Osteoblast (primary cell): ENCODE measurements around the gene MAPRE3. TPM values are rescaled to one million over a fixed set of nuclear protein-coding genes. Genes with fewer than 3 reads are reported as not detected.

Experiments used
- DNase-seq: peaks from one replicate; pipeline ENCODE4 v3.0.0; 2011; ENCODE audit warnings: low spot score, mixed read lengths; ENCODE audit not compliant: insufficient read length; ENCODE audit errors: missing footprints
- H2AFZ ChIP-seq: 2 replicates; pipeline ENCODE4 v1.6.0; 2011; ENCODE audit warnings: mild to moderate bottlenecking, low read length
- H3K27ac ChIP-seq: 2 replicates; pipeline ENCODE4 v1.5.1; 2011; ENCODE audit warnings: mild to moderate bottlenecking, low read depth, low read length, moderate library complexity
- H3K27me3 ChIP-seq: 2 replicates; pipeline ENCODE4 v1.6.0; 2012; ENCODE audit warnings: mild to moderate bottlenecking, control low read depth, inconsistent platforms, low read length, moderate library complexity; ENCODE audit not compliant: insufficient read depth
- H3K36me3 ChIP-seq: 2 replicates; pipeline ENCODE4 v1.5.1; 2011; ENCODE audit warnings: mild to moderate bottlenecking, low read length, control low read depth, moderate library complexity; ENCODE audit not compliant: insufficient read depth
- H3K4me1 ChIP-seq: 2 replicates; pipeline ENCODE4 v1.5.1; 2011; ENCODE audit warnings: mild to moderate bottlenecking, low read length, control low read depth, moderate library complexity; ENCODE audit not compliant: insufficient read depth
- H3K4me2 ChIP-seq: 2 replicates; pipeline ENCODE4 v1.6.0; 2011; ENCODE audit warnings: mild to moderate bottlenecking, low read length; ENCODE audit not compliant: insufficient read depth
- H3K4me3 ChIP-seq: fragments of 200-600 bp; sonication (generic); 3 replicates; pipeline ENCODE4 v1.5.1; 2012; ENCODE audit warnings: mild to moderate bottlenecking, low read length, inconsistent platforms; ENCODE audit not compliant: insufficient read depth
- H3K79me2 ChIP-seq: 2 replicates; pipeline ENCODE4 v1.6.0; 2012; ENCODE audit warnings: mild to moderate bottlenecking, low read length, control low read depth, inconsistent platforms; ENCODE audit not compliant: insufficient read depth
- H3K9me3 ChIP-seq: 2 replicates; pipeline ENCODE4 v1.5.1; 2011; ENCODE audit warnings: low read depth, low read length, control low read depth
- H4K20me1 ChIP-seq: 2 replicates; pipeline ENCODE4 v1.6.0; 2012; ENCODE audit warnings: mild to moderate bottlenecking, low read length, control low read depth; ENCODE audit not compliant: insufficient read depth
- total RNA-seq: library from RNA; depleted of rRNA; stranded (reverse); fragments of >200 nt; gene quantifications from 2 replicates; pipeline ENCODE4 v1.2.3, GENCODE V29; 2012
- TF ChIP-seq, protein P1 (sequence below): IDR thresholded peaks from 2 replicates; pipeline ENCODE4 v1.5.1; 2011; ENCODE audit warnings: mild to moderate bottlenecking, low read depth, low read length, moderate library complexity; ENCODE audit errors: extremely low read depth

Gene MAPRE3
- total RNA-seq, 1 donor = 6.5 TPM

DNA sequence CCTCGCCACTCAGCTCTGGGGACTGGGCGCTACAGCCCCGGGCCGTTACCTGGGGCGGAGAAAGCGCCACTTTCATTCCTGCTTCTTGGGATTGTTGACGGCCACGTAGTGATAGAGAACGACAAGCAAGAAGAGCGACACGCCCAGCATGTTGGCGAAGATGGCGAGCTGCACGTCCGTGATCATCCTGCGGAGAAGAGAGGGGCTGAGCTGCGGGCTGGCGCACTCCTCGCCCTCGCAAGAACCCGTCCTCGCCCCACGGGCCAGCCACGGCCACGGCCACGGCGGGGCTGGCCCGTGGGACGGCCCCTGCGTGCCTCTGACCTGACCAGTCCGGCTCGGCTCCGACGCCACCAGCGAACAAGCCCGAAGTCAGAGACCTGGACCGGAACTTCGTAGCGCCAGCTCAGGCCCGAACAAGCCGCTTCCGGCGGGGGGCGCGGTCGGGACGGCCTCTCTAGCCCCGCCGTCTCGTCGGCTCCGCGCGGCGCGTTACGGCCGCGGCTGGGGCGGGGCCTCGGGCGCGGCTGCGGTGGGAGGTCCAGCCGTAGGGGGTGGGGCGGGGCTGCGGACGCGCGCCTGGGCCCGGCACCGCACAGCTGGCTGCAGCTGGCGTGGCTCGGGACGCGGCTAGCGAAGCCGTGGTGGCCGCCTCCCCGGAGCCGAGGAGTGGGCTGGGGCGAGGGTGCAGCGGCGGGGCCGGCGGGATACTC is 101.0 kb downstream of the MAPRE3 start, which contains the start of gene OST4:
Gene OST4 (minus strand): TSS at position 378 of the 713 bp plus-strand sequence.
- peak; percentile 99 for DNase-seq
- TF ChIP-seq, protein P1, sequence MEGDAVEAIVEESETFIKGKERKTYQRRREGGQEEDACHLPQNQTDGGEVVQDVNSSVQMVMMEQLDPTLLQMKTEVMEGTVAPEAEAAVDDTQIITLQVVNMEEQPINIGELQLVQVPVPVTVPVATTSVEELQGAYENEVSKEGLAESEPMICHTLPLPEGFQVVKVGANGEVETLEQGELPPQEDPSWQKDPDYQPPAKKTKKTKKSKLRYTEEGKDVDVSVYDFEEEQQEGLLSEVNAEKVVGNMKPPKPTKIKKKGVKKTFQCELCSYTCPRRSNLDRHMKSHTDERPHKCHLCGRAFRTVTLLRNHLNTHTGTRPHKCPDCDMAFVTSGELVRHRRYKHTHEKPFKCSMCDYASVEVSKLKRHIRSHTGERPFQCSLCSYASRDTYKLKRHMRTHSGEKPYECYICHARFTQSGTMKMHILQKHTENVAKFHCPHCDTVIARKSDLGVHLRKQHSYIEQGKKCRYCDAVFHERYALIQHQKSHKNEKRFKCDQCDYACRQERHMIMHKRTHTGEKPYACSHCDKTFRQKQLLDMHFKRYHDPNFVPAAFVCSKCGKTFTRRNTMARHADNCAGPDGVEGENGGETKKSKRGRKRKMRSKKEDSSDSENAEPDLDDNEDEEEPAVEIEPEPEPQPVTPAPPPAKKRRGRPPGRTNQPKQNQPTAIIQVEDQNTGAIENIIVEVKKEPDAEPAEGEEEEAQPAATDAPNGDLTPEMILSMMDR = no peak
- Histone ChIP-seq H3K4me2 (peak within 1 kb of the TSS; percentile 97), H3K27me3 (no peaks in the 10 kb centered on the region), H3K79me2 (peaks cover 42% of the 10 kb centered on the region), H2AFZ (peak within 1 kb of the TSS; percentile 85), H3K36me3 (peaks cover 30% of the 10 kb centered on the region), H3K9me3 (no peaks in the 10 kb centered on the region), H3K4me1 (peaks cover 56% of the 10 kb centered on the region), H3K4me3 (peak within 1 kb of the TSS; percentile 99), H4K20me1 (peaks cover 29% of the 10 kb centered on the region), H3K27ac (peak within 1 kb of the TSS; percentile 90)

GRCh38 chr2:27071990-27072830 is 101.8 kb downstream of the MAPRE3 start:
- Histone ChIP-seq H3K27me3 (no peaks in the 10 kb centered on the region), H3K36me3 (peaks cover 29% of the 10 kb centered on the region), H3K27ac (peak overlapping the region; percentile 44), H3K9me3 (no peaks in the 10 kb centered on the region), H3K4me1 (peaks cover 56% of the 10 kb centered on the region), H3K79me2 (peaks cover 41% of the 10 kb centered on the region), H2AFZ (peak overlapping the region; percentile 72), H3K4me2 (peak overlapping the region; percentile 86), H4K20me1 (peaks cover 25% of the 10 kb centered on the region), H3K4me3 (peak overlapping the region; percentile 99)
- peak; percentile 94 for DNase-seq
- TF ChIP-seq, protein P1 = no peak

DNA sequence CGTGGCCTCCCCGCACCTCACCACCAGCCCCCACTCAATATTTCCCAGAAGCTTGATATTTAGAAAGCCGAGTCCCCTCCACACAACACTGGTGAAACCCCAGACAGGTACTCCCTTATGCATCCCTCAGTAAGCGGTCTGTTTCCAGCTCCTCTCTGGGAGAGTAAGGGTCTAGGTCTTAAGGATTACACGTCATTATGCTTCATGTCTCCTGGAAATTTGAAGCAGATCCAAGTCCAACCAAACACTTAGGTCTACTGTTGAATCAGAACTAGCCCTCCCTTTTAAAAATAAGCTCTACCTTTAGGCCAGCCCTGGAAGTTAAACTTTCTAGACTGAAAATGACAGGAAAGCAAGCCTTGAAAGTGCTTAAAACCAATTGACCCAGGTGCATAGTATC is 102.5 kb downstream of the MAPRE3 start:
- Histone ChIP-seq H3K4me2 (peak overlapping the region; percentile 86), H3K4me1 (peaks cover 60% of the 10 kb centered on the region), H3K27ac (peak overlapping the region; percentile 44), H3K9me3 (no peaks in the 10 kb centered on the region), H3K79me2 (peaks cover 34% of the 10 kb centered on the region), H3K36me3 (peaks cover 22% of the 10 kb centered on the region), H4K20me1 (peaks cover 19% of the 10 kb centered on the region), H3K4me3 (no peak overlapping the region), H2AFZ (peak overlapping the region; percentile 14), H3K27me3 (no peaks in the 10 kb centered on the region)
- DNase-seq = peak; percentile 81
- TF ChIP-seq, protein P1 = no peak

DNA sequence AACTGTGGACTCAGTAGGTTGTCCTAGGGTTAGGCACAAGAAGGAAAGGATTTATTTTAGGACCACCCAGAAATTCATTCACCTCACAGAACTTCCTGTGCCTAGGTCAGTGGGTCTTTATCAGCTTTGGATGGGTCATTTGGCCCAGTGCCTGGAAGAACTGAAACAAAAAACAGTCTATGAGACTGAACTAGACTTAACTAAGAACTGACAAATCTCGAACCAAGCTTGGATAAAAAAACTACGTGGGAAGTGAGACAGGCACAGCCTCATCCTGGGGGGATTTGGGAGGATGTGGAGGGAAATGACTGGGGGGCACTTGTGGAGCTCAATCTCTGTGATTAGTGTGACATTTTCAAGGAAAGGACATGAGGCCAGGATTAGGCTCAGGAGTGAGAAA is 103.3 kb downstream of the MAPRE3 start:
- peak overlapping the region; percentile 47 for H2AFZ ChIP-seq
- H3K4me3 ChIP-seq = no peak overlapping the region
- DNase-seq = peak; percentile 82
- peaks cover 14% of the 10 kb centered on the region for H4K20me1 ChIP-seq
- peak overlapping the region; percentile 48 for H3K27ac ChIP-seq
- no peaks in the 10 kb centered on the region for H3K9me3 ChIP-seq
- no peak overlapping the region for H3K4me2 ChIP-seq
- no peaks in the 10 kb centered on the region for H3K27me3 ChIP-seq
- H3K36me3 ChIP-seq = peaks cover 14% of the 10 kb centered on the region
- TF ChIP-seq, protein P1 = no peak
- peaks cover 59% of the 10 kb centered on the region for H3K4me1 ChIP-seq
- H3K79me2 ChIP-seq = peaks cover 30% of the 10 kb centered on the region
